HUES48 (cell line): Measurements from ENCODE around the gene KIAA1191.

Experiments used
- H3K27ac ChIP-seq: one replicate; pipeline ENCODE4 v1.7.0; 2013; ENCODE audit warnings: low read depth, low read length, inconsistent platforms
- H3K27me3 ChIP-seq: 2 replicates; pipeline ENCODE4 v1.6.1; 2013; ENCODE audit warnings: mild to moderate bottlenecking, low read length; ENCODE audit not compliant: control insufficient read depth, insufficient read depth
- H3K36me3 ChIP-seq: 2 replicates; pipeline ENCODE4 v1.6.1; 2013; ENCODE audit warnings: low read length; ENCODE audit not compliant: control insufficient read depth, insufficient read depth
- H3K4me1 ChIP-seq: 2 replicates; pipeline ENCODE4 v1.6.1; 2013; ENCODE audit warnings: mild to moderate bottlenecking, low read length; ENCODE audit not compliant: control insufficient read depth, insufficient read depth
- H3K4me3 ChIP-seq: 2 replicates; pipeline ENCODE4 v1.5.1; 2013; ENCODE audit warnings: mild to moderate bottlenecking, low read depth, low read length
- H3K9ac ChIP-seq: 2 replicates; pipeline ENCODE4 v1.6.1; 2013; ENCODE audit warnings: mild to moderate bottlenecking, low read depth, low read length, moderate library complexity
- H3K9me3 ChIP-seq: 2 replicates; pipeline ENCODE4 v1.6.1; 2013; ENCODE audit warnings: low read length; ENCODE audit not compliant: control insufficient read depth, insufficient read depth

The KIAA1191 gene

GRCh38 chr5:176400382-176401156, 39.0 kb upstream of the KIAA1191 start:
- Histone ChIP-seq H3K4me3 (no peak overlapping the region), H3K36me3 (no peaks in the 10 kb centered on the region), H3K27ac (no peak overlapping the region), H3K9me3 (no peaks in the 10 kb centered on the region), H3K9ac (no peak overlapping the region), H3K27me3 (no peaks in the 10 kb centered on the region), H3K4me1 (no peaks in the 10 kb centered on the region)

- no peaks in the 10 kb centered on the region for H3K27me3 ChIP-seq
- H3K27ac ChIP-seq, result no peak overlapping the region
- no peaks in the 10 kb centered on the region for H3K9me3 ChIP-seq
- H3K4me1 ChIP-seq, result no peaks in the 10 kb centered on the region
- no peak overlapping the region for H3K4me3 ChIP-seq
- H3K36me3 ChIP-seq, result no peaks in the 10 kb centered on the region
- no peak overlapping the region for H3K9ac ChIP-seq
Observed at GRCh38 chr5:176397736-176398420, 36.3 kb upstream of the KIAA1191 start.

GRCh38 chr5:176396330-176396729, 34.8 kb upstream of the KIAA1191 start:
- Histone ChIP-seq H3K9ac (no peak overlapping the region), H3K36me3 (peaks cover 8% of the 10 kb centered on the region), H3K27me3 (no peaks in the 10 kb centered on the region), H3K4me1 (no peaks in the 10 kb centered on the region), H3K9me3 (no peaks in the 10 kb centered on the region), H3K27ac (no peak overlapping the region), H3K4me3 (no peak overlapping the region)

GRCh38 chr5:176394881-176395675, 33.5 kb upstream of the KIAA1191 start:
- no peaks in the 10 kb centered on the region for H3K27me3 ChIP-seq
- no peaks in the 10 kb centered on the region for H3K4me1 ChIP-seq
- H3K4me3 ChIP-seq, result no peak overlapping the region
- no peak overlapping the region for H3K27ac ChIP-seq
- H3K9ac ChIP-seq, result no peak overlapping the region
- no peaks in the 10 kb centered on the region for H3K9me3 ChIP-seq
- peaks cover 8% of the 10 kb centered on the region for H3K36me3 ChIP-seq

GRCh38 chr5:176394096-176394495, 32.5 kb upstream of the KIAA1191 start:
- Histone ChIP-seq H3K9me3 (no peaks in the 10 kb centered on the region), H3K36me3 (peaks cover 8% of the 10 kb centered on the region), H3K4me1 (no peaks in the 10 kb centered on the region), H3K9ac (no peak overlapping the region), H3K27ac (no peak overlapping the region), H3K27me3 (no peaks in the 10 kb centered on the region), H3K4me3 (no peak overlapping the region)

- peaks cover 8% of the 10 kb centered on the region for H3K36me3 ChIP-seq
- no peak overlapping the region for H3K27ac ChIP-seq
- H3K9me3 ChIP-seq, result no peaks in the 10 kb centered on the region
- no peak overlapping the region for H3K4me3 ChIP-seq
- H3K9ac ChIP-seq, result no peak overlapping the region
- H3K27me3 ChIP-seq, result no peaks in the 10 kb centered on the region
- peaks cover 2% of the 10 kb centered on the region; the same call in 1 of the 2 replicates for H3K4me1 ChIP-seq
Observed at GRCh38 chr5:176392526-176392925, 31.0 kb upstream of the KIAA1191 start.

- Histone ChIP-seq H3K9ac (no peak overlapping the region), H3K9me3 (no peaks in the 10 kb centered on the region), H3K4me3 (no peak overlapping the region), H3K36me3 (peaks cover 12% of the 10 kb centered on the region), H3K27ac (no peak overlapping the region), H3K27me3 (no peaks in the 10 kb centered on the region), H3K4me1 (peaks cover 8% of the 10 kb centered on the region)
Observed at GRCh38 chr5:176391999-176392398, 30.4 kb upstream of the KIAA1191 start.

GRCh38 chr5:176391479-176391878, 29.9 kb upstream of the KIAA1191 start:
- Histone ChIP-seq H3K27ac (no peak overlapping the region), H3K4me1 (peaks cover 8% of the 10 kb centered on the region), H3K27me3 (no peaks in the 10 kb centered on the region), H3K9ac (no peak overlapping the region), H3K36me3 (peaks cover 17% of the 10 kb centered on the region), H3K4me3 (no peak overlapping the region), H3K9me3 (no peaks in the 10 kb centered on the region)

GRCh38 chr5:176389135-176390123, 27.9 kb upstream of the KIAA1191 start:
- Histone ChIP-seq H3K27ac (peak overlapping the region; percentile 99), H3K9me3 (no peaks in the 10 kb centered on the region), H3K4me3 (peak overlapping the region; percentile 95), H3K4me1 (peaks cover 8% of the 10 kb centered on the region), H3K9ac (peak overlapping the region; percentile 85), H3K27me3 (no peaks in the 10 kb centered on the region), H3K36me3 (peaks cover 38% of the 10 kb centered on the region)

- Histone ChIP-seq H3K9ac (peak within 1 kb of the TSS; percentile 97), H3K9me3 (no peaks in the 10 kb centered on the region), H3K4me3 (peak within 1 kb of the TSS; percentile 95), H3K27ac (peak within 1 kb of the TSS; percentile 99), H3K27me3 (no peaks in the 10 kb centered on the region), H3K36me3 (peaks cover 46% of the 10 kb centered on the region), H3K4me1 (peaks cover 8% of the 10 kb centered on the region)
Observed at GRCh38 chr5:176388444-176389134, 27.0 kb upstream of the KIAA1191 start, which contains the start of the genes HIGD2A and NOP16. TSS of gene HIGD2A (plus strand) at chr5:176388751. CDS start at chr5:176388820, 69 bp downstream. TSS of gene NOP16 (minus strand) at chr5:176388598. CDS start at chr5:176388539, 59 bp downstream.
